GM19238 (cell line): ENCODE data around the gene LBH.

Experiments used
- DNase-seq: peaks from one replicate; pipeline ENCODE4 v3.0.0; 2011; ENCODE audit warnings: low spot score; ENCODE audit not compliant: insufficient read length

The LBH gene

GRCh38 chr2:30273574-30273929 is 42.2 kb downstream of the LBH start:
- no peak for DNase-seq

GRCh38 chr2:30275256-30275655 is 43.9 kb downstream of the LBH start:
- DNase-seq = no peak

DNA sequence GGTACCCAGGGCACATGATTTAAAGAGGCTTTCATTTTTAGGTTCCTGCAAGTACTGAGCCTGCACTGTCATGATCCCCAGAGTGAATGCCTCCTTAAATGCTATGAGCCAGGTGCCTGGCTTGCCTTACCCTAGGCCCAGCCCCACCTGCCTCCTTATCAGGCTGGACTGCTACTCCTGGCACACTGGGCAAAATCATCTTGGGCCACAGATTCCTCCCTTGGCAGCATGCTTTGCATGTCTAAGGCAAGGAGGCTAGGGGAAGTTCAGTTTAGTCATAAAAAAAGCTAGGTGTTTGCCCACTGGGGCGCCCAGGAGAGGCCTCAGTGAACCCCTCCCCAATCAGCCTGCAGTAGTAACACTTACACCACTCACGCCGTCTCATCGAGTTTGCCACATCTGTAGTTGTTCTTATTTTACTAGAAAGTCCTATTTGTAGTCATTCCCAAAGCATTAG is 45.1 kb downstream of the LBH start:
- DNase-seq = no peak

GRCh38 chr2:30277582-30277981 is 46.2 kb downstream of the LBH start:
- no peak for DNase-seq

DNA sequence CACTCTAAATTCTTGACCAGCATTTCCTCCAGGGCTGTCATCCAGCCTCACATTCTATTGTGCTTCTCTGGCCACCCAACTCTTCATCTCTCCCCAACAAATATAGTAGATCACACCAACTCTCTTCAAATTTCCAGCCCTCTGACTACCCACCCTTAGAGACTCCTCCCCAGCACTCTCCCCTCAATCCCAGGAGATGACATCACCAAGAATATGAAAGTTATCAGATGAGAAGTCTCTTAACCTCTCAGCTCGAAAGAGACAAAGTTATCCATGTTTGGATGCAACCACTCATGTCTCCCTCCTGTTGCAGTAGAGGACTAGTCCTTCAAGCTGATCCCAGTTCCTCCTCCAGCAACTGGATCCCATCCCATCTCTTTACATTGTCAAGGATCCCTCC is 47.1 kb downstream of the LBH start:
- DNase-seq = no peak

GRCh38 chr2:30280596-30281434 is 49.5 kb downstream of the LBH start:
- no peak for DNase-seq

DNA sequence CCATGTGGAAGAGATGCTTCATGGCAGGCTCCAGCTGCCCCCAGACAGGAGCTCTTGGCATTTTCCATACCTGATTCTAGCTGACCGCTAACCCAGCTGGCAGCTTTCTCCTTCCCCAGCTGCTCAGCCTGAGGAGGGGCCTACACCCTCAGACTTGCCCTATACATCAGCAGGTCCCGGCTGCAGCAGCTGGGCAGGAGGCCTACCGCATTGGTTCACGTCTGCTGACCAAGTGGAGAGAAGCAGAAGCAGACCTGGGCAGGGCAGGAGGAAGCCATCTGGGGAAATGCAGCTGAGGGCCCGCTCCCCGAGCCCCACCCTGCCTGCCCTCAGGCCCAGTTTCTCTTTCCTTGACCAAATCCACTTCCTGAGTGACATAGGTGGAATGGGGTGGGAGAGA is 50.7 kb downstream of the LBH start:
- peak; percentile 19 for DNase-seq

- no peak for DNase-seq
These were observed 51.4 kb downstream of the LBH start for GRCh38 chr2:30282721-30283120.

DNA sequence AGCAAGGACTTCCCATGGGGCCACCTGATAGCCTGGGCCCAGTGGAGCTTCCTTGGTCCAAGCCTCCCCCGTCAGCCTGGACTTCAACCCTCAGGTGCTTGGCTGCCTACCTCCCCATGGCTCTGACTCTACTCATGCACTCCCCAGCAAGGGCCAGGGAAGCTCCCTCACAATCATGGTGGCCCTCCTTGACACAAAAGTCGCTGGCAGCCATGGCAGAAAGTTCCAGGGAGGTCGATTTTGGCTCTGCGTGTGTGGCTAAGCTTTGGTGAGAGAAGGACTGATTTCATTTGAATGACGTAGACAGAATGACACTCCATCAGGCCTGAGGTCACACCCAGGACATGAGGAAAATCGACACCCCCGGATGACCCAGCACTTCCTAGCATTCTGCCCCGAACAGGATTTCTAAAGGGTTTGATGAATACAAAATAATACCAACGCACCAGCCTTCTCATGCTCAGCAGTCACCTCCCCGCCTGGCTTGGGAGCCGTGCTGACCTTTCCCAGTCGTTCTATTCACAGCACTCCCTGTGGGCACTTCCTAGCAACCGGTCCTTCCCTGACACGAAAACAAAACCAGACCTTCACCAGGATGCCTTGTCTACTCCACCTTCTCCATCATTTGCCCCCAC is 52.7 kb downstream of the LBH start:
- no peak for DNase-seq

DNA sequence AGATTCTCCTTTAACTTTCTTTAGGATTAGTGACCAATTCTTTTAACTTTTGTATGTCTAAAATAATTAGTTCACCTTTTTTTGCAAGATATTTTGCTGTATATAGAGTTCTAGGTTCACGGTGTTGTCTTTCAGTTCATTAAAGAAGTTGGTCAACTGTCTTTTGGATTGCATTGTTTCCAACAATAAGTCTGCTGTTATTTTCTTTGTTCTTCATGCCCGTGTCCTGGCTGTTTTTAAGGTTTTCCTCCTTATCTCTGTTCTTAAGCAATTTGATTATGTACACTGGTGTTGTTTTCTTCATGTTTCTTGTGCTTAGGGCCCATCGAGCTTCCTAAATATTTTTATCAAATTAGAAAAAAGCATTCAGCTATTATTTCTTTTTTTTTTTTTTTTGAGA is 54.4 kb downstream of the LBH start:
- DNase-seq = no peak

- no peak for DNase-seq
These were observed 56.0 kb downstream of the LBH start for GRCh38 chr2:30287190-30287840.

DNA sequence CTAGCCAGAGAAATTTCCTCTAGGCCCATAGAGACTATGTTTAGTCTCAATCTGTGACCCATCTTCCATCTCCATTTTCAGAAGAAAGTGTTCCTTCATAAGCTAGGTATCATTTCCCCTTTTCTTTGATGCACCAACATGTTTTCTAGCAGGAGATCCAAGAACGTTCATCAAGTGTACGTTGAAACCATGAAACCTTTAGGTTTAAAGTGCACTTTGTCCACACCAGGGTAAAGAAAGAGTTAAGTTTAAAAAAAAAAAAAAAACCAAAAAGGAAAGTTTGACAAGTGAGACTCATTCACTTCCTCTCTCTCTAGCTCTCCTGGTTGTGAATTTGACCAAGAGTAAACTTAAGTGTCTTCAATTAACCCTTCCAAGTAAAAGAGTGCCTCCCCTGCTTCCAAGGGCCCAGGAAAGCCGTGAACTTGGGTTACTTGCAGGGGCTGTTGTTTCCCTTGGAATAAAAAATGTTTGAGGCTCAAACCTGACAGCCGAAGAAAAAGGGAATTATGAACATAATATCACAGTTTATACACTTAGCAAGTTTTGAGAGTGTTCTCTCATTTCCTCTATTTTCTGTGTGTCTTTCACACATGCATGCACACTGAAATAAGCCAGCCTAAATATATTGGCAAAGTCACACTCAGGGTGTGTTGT is 56.7 kb downstream of the LBH start:
- no peak for DNase-seq

DNA sequence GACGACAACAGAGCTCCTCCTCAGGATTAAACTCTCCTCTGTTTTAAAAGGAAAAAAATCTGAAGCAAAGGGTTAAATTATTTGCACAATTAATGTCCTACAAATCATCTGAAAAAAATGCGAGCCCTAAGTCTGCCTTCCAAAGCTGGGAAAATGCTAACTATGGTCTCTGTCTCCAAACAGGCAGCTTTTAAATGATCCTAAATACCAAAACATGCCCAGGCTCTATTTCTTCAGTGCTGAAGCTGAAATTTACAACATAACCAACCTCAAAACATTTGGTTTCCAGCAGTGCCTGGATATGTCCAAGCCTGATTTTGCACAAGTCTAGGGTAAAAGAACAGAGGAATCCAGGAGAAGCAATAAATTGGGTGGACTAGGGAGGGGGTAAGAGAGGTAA is 57.2 kb downstream of the LBH start:
- no peak for DNase-seq

GRCh38 chr2:30293303-30293921 is 62.1 kb downstream of the LBH start:
- DNase-seq = no peak

- no peak for DNase-seq
These were observed 62.8 kb downstream of the LBH start for GRCh38 chr2:30294133-30294532.

DNA sequence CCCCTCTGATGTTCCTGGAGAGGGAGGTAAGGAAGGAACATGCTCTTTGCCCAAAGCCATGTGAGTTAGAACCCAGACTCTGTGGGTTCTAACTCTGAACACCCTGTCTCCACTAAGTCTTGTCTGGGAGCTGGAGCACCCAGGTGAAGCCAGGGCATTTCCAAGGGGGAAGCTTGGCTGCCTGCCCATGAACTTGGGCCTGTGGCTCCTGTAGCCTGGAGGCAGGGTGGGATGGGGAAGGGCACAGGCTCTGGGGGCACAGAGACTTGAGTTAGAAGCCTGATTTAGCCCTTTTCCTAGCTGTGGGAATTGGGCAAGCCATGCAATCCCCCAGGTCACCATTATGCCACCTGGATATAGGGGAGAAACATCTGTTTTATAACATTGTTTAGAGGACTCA is 65.2 kb downstream of the LBH start:
- no peak for DNase-seq

GRCh38 chr2:30298302-30298701 is 67.0 kb downstream of the LBH start:
- no peak for DNase-seq

GRCh38 chr2:30300122-30300455 is 68.8 kb downstream of the LBH start:
- no peak for DNase-seq

DNA sequence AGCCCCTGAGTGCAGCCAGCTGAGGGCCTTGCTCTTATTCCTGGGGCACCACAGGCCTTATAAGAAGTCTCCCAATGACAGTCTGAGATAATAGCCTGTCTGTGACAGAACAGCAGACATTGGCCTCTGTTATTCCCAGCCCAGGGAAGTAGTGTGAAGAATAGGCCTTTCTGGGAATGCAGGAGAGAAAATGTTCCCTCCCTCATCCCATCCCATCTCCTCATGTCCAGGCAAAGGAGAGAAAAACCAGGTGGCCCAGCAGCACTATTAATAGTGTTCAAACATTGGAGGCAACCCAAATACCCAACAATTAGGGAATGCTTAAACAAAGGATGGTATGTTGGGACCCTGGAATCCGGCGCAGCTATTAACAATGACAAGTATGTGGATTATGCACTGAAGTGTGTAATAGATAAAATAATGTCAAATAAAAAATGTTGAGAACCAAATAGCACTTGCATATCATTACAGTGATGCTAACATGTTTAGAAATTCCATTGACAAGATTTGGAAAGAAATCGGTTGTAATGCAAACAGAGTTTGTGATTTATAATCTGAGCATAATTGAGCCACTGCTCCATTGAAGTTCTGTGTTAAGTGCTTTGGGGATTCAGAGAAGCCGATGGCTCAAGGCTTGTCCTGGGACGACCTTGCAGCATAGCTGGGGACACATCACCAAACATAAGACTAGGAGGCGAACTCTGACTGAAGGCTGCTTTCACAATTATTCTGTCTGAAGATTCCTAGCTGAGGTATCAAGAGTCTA is 69.3 kb downstream of the LBH start:
- DNase-seq = no peak

- DNase-seq = no peak
These were observed 70.2 kb downstream of the LBH start for GRCh38 chr2:30301551-30301950.

GRCh38 chr2:30302566-30302965 is 71.2 kb downstream of the LBH start:
- DNase-seq = no peak
